Endodermal cell (in vitro differentiated cells): ENCODE measurements around the gene RPL12. TPM values are rescaled to one million over a fixed set of nuclear protein-coding genes. Genes with fewer than 3 reads are reported as not detected.

Experiments
- DNase-seq: peaks from one replicate; pipeline ENCODE4 v3.0.0-alpha.2; 2017
- H3K27ac ChIP-seq: 2 replicates; pipeline ENCODE4 v1.5.1; 2013; ENCODE audit warnings: mild to moderate bottlenecking, low read depth, low read length, moderate library complexity
- H3K27me3 ChIP-seq: 2 replicates; pipeline ENCODE4 v1.6.1; 2013; ENCODE audit warnings: mild to moderate bottlenecking, low read length, moderate library complexity; ENCODE audit not compliant: insufficient read depth, control insufficient read depth, poor library complexity, severe bottlenecking
- H3K36me3 ChIP-seq: 2 replicates; pipeline ENCODE4 v1.7.0; 2013; ENCODE audit warnings: mild to moderate bottlenecking, low read length, moderate library complexity; ENCODE audit not compliant: control insufficient read depth, insufficient read depth
- H3K4me1 ChIP-seq: one replicate; pipeline ENCODE4 v1.7.0; 2013; ENCODE audit warnings: low read length; ENCODE audit not compliant: control insufficient read depth, insufficient read depth
- H3K4me3 ChIP-seq: 2 replicates; pipeline ENCODE4 v1.5.1; 2013; ENCODE audit warnings: mild to moderate bottlenecking, low read length, moderate library complexity
- H3K9ac ChIP-seq: 2 replicates; pipeline ENCODE4 v1.6.1; 2013; ENCODE audit warnings: mild to moderate bottlenecking, low read length, moderate library complexity; ENCODE audit not compliant: poor library complexity, severe bottlenecking; ENCODE audit errors: extremely low read depth
- H3K9me3 ChIP-seq: 2 replicates; pipeline ENCODE4 v1.6.1; 2013; ENCODE audit warnings: mild to moderate bottlenecking, low read length, moderate library complexity; ENCODE audit not compliant: control insufficient read depth
- H3K27ac Mint-ChIP-seq: 2 replicates; pipeline ENCODE4 v1.8.0; 2020; ENCODE audit warnings: mixed read lengths
- H3K27me3 Mint-ChIP-seq: 2 replicates; pipeline ENCODE4 v1.8.0; 2021; ENCODE audit warnings: mild to moderate bottlenecking, mixed read lengths; ENCODE audit not compliant: insufficient read depth
- H3K36me3 Mint-ChIP-seq: 2 replicates; pipeline ENCODE4 v1.8.0; 2020; ENCODE audit warnings: low read depth, mixed read lengths
- H3K4me1 Mint-ChIP-seq: 2 replicates; pipeline ENCODE4 v1.8.0; 2020; ENCODE audit warnings: mixed read lengths
- H3K4me3 Mint-ChIP-seq: 2 replicates; pipeline ENCODE4 v1.8.0; 2020; ENCODE audit warnings: mild to moderate bottlenecking, moderate library complexity, mixed read lengths
- H3K9me3 Mint-ChIP-seq: 2 replicates; pipeline ENCODE4 v1.8.0; 2020; ENCODE audit warnings: mild to moderate bottlenecking, mixed read lengths
- WGBS, 2 experiments: methylation state at CpG; one replicate each; pipeline versions ENCODE4 v1.1.5 to v1.1.7; 2013; ENCODE audit warnings: missing lambda C conversion rate in 2 of 2, mixed read lengths in 1 of 2; ENCODE audit not compliant: insufficient coverage in 1 of 2, insufficient read length in 1 of 2; 5-methylcytosine and 5-hydroxymethylcytosine counted together
- total RNA-seq, 2 donors: library from RNA; stranded (reverse); fragmentation: NEBNext Ultra II Directional in 1 of 2; extraction: Animal tissue kit (Norgen Biotek cat#: 25700) in 1 of 2; gene quantifications; 2 replicates in 1 of 2; 3 replicates in 1 of 2; pipeline ENCODE4 v1.2.1, GENCODE V29; 2021
- TF ChIP-seq, protein P1 (sequence below): fragments of 200-600 bp; sonication (generic); conservative IDR thresholded peaks from 2 replicates; pipeline ENCODE4 v1.5.0; 2021; ENCODE audit warnings: antibody characterized with exemption, mild to moderate bottlenecking

RPL12 gene
- total RNA-seq, 2 donors from 2014 or later = 1,241 to 1,436 TPM

DNA sequence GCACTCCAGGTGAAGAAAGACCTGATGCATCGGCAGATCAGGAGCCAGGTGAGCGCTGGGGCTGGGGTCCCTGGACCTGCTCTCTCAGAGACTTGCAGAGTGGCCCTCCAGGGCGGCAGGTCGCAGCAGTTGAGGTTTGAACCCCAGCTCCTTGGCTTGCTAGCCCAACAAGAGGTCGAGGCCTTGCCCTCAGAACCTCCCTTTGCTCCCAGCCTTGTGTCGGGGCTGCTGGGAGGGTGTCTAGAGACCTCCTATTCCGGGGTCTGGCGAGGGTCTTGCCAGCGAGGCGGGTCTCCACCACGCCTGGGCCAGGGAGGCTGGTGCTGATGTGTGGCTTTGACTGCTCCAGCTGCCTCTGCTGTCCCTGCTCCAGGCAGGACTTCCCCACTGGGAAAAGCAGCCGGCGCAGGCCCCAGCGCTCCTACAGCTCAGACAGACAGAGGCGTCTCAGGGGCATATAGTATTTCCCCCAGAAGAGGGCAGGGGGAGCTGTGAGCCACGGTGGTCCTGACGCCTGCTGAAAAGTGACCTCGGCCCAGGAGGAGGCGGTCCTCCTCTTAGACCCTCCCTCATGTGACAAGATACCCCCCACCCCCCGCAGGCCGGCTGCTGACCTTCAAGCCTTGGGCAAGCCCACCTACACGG, 38.4 kb upstream of the RPL12 start:
- H3K4me1 Mint-ChIP-seq = peaks cover 3% of the 10 kb centered on the region
- H3K27ac Mint-ChIP-seq = peak overlapping the region; percentile 36
- no peaks in the 10 kb centered on the region for H3K9me3 Mint-ChIP-seq
- Histone ChIP-seq H3K36me3 (peaks cover 34% of the 10 kb centered on the region), H3K27me3 (no peaks in the 10 kb centered on the region), H3K27ac (no peak overlapping the region), H3K9me3 (no peaks in the 10 kb centered on the region), H3K9ac (no peak overlapping the region), H3K4me1 (no peaks in the 10 kb centered on the region), H3K4me3 (no peak overlapping the region)
- 67 to 73% methylated on average over 11 to 22 of the region's 22 CpGs for WGBS, 2 experiments
- peak; percentile 94 for DNase-seq
- H3K4me3 Mint-ChIP-seq = no peak overlapping the region
- H3K27me3 Mint-ChIP-seq = no peaks in the 10 kb centered on the region
- TF ChIP-seq, protein P1, sequence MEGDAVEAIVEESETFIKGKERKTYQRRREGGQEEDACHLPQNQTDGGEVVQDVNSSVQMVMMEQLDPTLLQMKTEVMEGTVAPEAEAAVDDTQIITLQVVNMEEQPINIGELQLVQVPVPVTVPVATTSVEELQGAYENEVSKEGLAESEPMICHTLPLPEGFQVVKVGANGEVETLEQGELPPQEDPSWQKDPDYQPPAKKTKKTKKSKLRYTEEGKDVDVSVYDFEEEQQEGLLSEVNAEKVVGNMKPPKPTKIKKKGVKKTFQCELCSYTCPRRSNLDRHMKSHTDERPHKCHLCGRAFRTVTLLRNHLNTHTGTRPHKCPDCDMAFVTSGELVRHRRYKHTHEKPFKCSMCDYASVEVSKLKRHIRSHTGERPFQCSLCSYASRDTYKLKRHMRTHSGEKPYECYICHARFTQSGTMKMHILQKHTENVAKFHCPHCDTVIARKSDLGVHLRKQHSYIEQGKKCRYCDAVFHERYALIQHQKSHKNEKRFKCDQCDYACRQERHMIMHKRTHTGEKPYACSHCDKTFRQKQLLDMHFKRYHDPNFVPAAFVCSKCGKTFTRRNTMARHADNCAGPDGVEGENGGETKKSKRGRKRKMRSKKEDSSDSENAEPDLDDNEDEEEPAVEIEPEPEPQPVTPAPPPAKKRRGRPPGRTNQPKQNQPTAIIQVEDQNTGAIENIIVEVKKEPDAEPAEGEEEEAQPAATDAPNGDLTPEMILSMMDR = peak; percentile 78
- H3K36me3 Mint-ChIP-seq = peaks cover 33% of the 10 kb centered on the region

- TF ChIP-seq, protein P1 = no peak
- WGBS, 2 experiments = 85 to 89% methylated on average over 5 to 8 of the region's 8 CpGs
Observed at GRCh38 chr9:127488946-127489345, 37.7 kb upstream of the RPL12 start.

DNA sequence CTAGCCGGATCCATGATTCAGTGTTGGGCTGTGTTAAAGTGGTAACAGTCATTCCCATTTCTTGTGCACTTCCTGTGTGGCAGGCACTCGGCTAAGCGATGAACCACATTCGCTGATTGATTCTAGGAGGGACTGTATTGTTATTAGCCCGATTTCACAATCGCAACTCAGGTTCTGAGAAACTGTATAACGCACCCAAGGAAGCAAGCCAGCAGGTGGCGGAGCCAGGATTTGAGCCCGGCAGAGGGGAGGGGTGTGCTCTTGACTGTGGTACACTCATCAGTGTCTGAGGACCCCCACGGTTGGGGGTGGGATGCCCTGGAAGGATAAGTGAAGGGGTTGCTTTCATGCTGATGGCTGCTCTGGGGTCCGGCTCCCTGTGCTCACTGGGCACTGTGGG, 34.8 kb upstream of the RPL12 start:
- 92 to 97% methylated on average over 9 to 11 of the region's 11 CpGs for WGBS, 2 experiments
- H3K9me3 ChIP-seq = no peaks in the 10 kb centered on the region
- no peaks in the 10 kb centered on the region for H3K27me3 ChIP-seq
- no peak for DNase-seq
- Mint-ChIP-seq H3K4me3 (no peak overlapping the region), H3K4me1 (peaks cover 3% of the 10 kb centered on the region), H3K36me3 (peaks cover 32% of the 10 kb centered on the region), H3K27me3 (no peaks in the 10 kb centered on the region), H3K9me3 (no peaks in the 10 kb centered on the region), H3K27ac (no peak overlapping the region)
- peaks cover 41% of the 10 kb centered on the region for H3K36me3 ChIP-seq
- no peaks in the 10 kb centered on the region for H3K4me1 ChIP-seq
- no peak overlapping the region for H3K27ac ChIP-seq
- no peak overlapping the region for H3K4me3 ChIP-seq
- TF ChIP-seq, protein P1 = no peak
- H3K9ac ChIP-seq = no peak overlapping the region

More at GRCh38 chr9:127488946-127489345, 37.7 kb upstream of the RPL12 start:
- Mint-ChIP-seq H3K9me3 (no peaks in the 10 kb centered on the region), H3K4me1 (peaks cover 3% of the 10 kb centered on the region), H3K4me3 (no peak overlapping the region), H3K27ac (no peak overlapping the region), H3K36me3 (peaks cover 38% of the 10 kb centered on the region), H3K27me3 (no peaks in the 10 kb centered on the region)
- Histone ChIP-seq H3K4me3 (no peak overlapping the region), H3K9me3 (no peaks in the 10 kb centered on the region), H3K36me3 (peaks cover 39% of the 10 kb centered on the region), H3K27ac (no peak overlapping the region), H3K4me1 (no peaks in the 10 kb centered on the region), H3K27me3 (no peaks in the 10 kb centered on the region), H3K9ac (no peak overlapping the region)
- DNase-seq = no peak
